SK-N-SH (cell line): Measurements from ENCODE around the gene KCNIP4. TPM values are rescaled to one million over a fixed set of nuclear protein-coding genes. Genes with fewer than 3 reads are reported as not detected.
A peak's percentile ranks its signal among the peaks of the same experiment; 100 is the strongest.

Experiments
- CTCF ChIA-PET: fragments of 300-600, 350-600 bp; formaldehyde crosslinking; extraction: SDS; loops from one replicate; lab custom pipeline; 2021; lab: Yijun Ruan, JAX
- POLR2A ChIA-PET: fragments of 350-600 bp; sonication (Branson Sonifier 250); formaldehyde crosslinking; extraction: SDS; loops from one replicate; lab custom pipeline; 2020; ENCODE audit warnings: antibody characterized with exemption, inconsistent platforms; lab: Yijun Ruan, JAX
- DNase-seq: peaks from one replicate; pipeline ENCODE4 v3.0.0; 2012
- H2AFZ ChIP-seq: fragments of 200-600 bp; sonication (generic); 2 replicates; pipeline ENCODE4 v1.8.1; 2016; ENCODE audit warnings: antibody characterized with exemption, mild to moderate bottlenecking, low read depth
- H3F3A ChIP-seq: fragments of 200-600 bp; sonication (generic); replicated peaks from 2 replicates; pipeline ENCODE3; 2016; ENCODE audit warnings: antibody characterized with exemption, mild to moderate bottlenecking; ENCODE audit not compliant: insufficient read depth
- H3K27ac ChIP-seq, 2 experiments: fragments of 200-500 bp in 1 of 2; fragments of 200-600 bp in 1 of 2; sonication (Bioruptor generic) in 1 of 2; sonication (generic), shearing (Covaris generic) in 1 of 2; 2 replicates each; pipeline versions ENCODE4 v1.5.1 to v1.6.1; 2014 to 2016; ENCODE audit warnings: low read depth in 2 of 2, inconsistent platforms in 1 of 2, low read length in 1 of 2, mild to moderate bottlenecking in 1 of 2, mixed read lengths in 1 of 2
- H3K27me3 ChIP-seq: fragments of 200-600 bp; sonication (generic), shearing (Covaris generic); 2 replicates; pipeline ENCODE4 v1.6.1; 2016; ENCODE audit warnings: mixed run types; ENCODE audit not compliant: insufficient read depth
- H3K36me3 ChIP-seq, 2 experiments: fragments of 200-500 bp in 1 of 2; fragments of 200-600 bp in 1 of 2; sonication (Bioruptor generic) in 1 of 2; sonication (generic) in 1 of 2; replicated peaks in 1 of 2; 2 replicates each; pipeline versions ENCODE3 to v1.5.1; 2014 to 2016; ENCODE audit warnings: low read length in 1 of 2, mild to moderate bottlenecking in 1 of 2; ENCODE audit not compliant: insufficient read depth in 2 of 2, control insufficient read depth in 1 of 2
- H3K4me1 ChIP-seq, 2 experiments: fragments of 200-500 bp in 1 of 2; fragments of 200-600 bp in 1 of 2; sonication (Bioruptor generic) in 1 of 2; sonication (generic), shearing (Covaris generic) in 1 of 2; 2 replicates each; pipeline versions ENCODE4 v1.5.1 to v1.6.1; 2014 to 2016; ENCODE audit warnings: low read depth in 1 of 2, low read length in 1 of 2, mixed run types in 1 of 2; ENCODE audit not compliant: insufficient read depth in 2 of 2, control insufficient read depth in 1 of 2
- H3K4me2 ChIP-seq: fragments of 200-600 bp; sonication (generic), shearing (Covaris generic); 2 replicates; pipeline ENCODE4 v1.6.1; 2017; ENCODE audit warnings: mixed run types
- H3K4me3 ChIP-seq, 2 experiments: fragments of 200-500 bp in 1 of 2; fragments of 200-600 bp in 1 of 2; sonication (Bioruptor generic) in 1 of 2; sonication (generic), shearing (Covaris generic) in 1 of 2; 2 replicates each; pipeline versions ENCODE4 v1.5.1 to v1.8.1; 2014 to 2016; ENCODE audit warnings: low read depth in 2 of 2, inconsistent platforms in 1 of 2, low read length in 1 of 2, mild to moderate bottlenecking in 1 of 2, mixed read lengths in 1 of 2, moderate library complexity in 1 of 2
- H3K79me2 ChIP-seq: fragments of 200-600 bp; sonication (generic); 2 replicates; pipeline ENCODE4 v1.8.1; 2017; ENCODE audit warnings: mild to moderate bottlenecking; ENCODE audit not compliant: insufficient read depth
- H3K9ac ChIP-seq: fragments of 200-600 bp; sonication (generic); 2 replicates; pipeline ENCODE4 v1.6.1; 2017; ENCODE audit warnings: mixed run types
- H3K9me2 ChIP-seq: fragments of 200-600 bp; sonication (generic); 2 replicates; pipeline ENCODE4 v1.6.1; 2017; ENCODE audit warnings: mixed run types
- H3K9me3 ChIP-seq: fragments of 200-600 bp; sonication (generic); 2 replicates; pipeline ENCODE4 v1.6.1; 2017; ENCODE audit warnings: mixed run types, mild to moderate bottlenecking, moderate library complexity
- H4K20me1 ChIP-seq: fragments of 200-600 bp; sonication (generic); 2 replicates; pipeline ENCODE4 v1.6.1; 2017; ENCODE audit warnings: mild to moderate bottlenecking, mixed run types; ENCODE audit not compliant: insufficient read depth
- ELF1 ChIP-seq: IDR thresholded peaks from 2 replicates; pipeline ENCODE4 v1.4.0; 2012
- EP300 ChIP-seq, 2 experiments: IDR thresholded peaks; 2 replicates each; pipeline versions ENCODE4 v1.4.0 to v1.6.1; 2012; ENCODE audit warnings: borderline replicate concordance in 1 of 2, low read depth in 1 of 2, low read length in 1 of 2
- EZH2phosphoT487 ChIP-seq: fragments of 200-600 bp; sonication (generic); IDR thresholded peaks from 2 replicates; pipeline ENCODE4 v1.6.1; 2017; ENCODE audit warnings: low read depth, mixed run types, mild to moderate bottlenecking, antibody characterized with exemption, moderate library complexity, borderline replicate concordance
- FOSL2 ChIP-seq: IDR thresholded peaks from 2 replicates; pipeline ENCODE4 v1.4.0; 2012; ENCODE audit warnings: low read depth, mild to moderate bottlenecking, moderate library complexity, borderline replicate concordance
- FOXJ3 ChIP-seq: sonication (generic); formaldehyde crosslinking; IDR thresholded peaks from 2 replicates; pipeline ENCODE4 v1.5.1; 2020; ENCODE audit warnings: mild to moderate bottlenecking, missing genetic modification reagents
- FOXM1 ChIP-seq: IDR thresholded peaks from 2 replicates; pipeline ENCODE4 v1.4.0; 2012; ENCODE audit warnings: low read depth, mild to moderate bottlenecking
- GABPA ChIP-seq: IDR thresholded peaks from 2 replicates; pipeline ENCODE4 v1.4.0; 2012; ENCODE audit warnings: low read depth, mild to moderate bottlenecking
- JUND ChIP-seq: IDR thresholded peaks from 2 replicates; pipeline ENCODE4 v1.4.0; 2012
- MXI1 ChIP-seq: IDR thresholded peaks from 2 replicates; pipeline ENCODE4 v1.6.1; 2012; ENCODE audit warnings: mild to moderate bottlenecking, low read depth, low read length, improper control_type of control experiment
- POLR2AphosphoS5 ChIP-seq: IDR thresholded peaks from 2 replicates; pipeline ENCODE4 v1.6.1; 2012; ENCODE audit warnings: low read depth, low read length
- RFX5 ChIP-seq: IDR thresholded peaks from 2 replicates; pipeline ENCODE4 v1.6.1; 2012; ENCODE audit warnings: mild to moderate bottlenecking, improper control_type of control experiment, low read length
- RXRA ChIP-seq: IDR thresholded peaks from 2 replicates; pipeline ENCODE4 v1.4.0; 2012; ENCODE audit warnings: low read depth, mild to moderate bottlenecking, borderline replicate concordance
- SIN3A ChIP-seq: IDR thresholded peaks from 2 replicates; pipeline ENCODE4 v1.6.1; 2012; ENCODE audit warnings: low read depth, mild to moderate bottlenecking, low read length, moderate library complexity, borderline replicate concordance
- SMC3 ChIP-seq: IDR thresholded peaks from 2 replicates; pipeline ENCODE4 v1.6.1; 2012; ENCODE audit warnings: low read depth, low read length, improper control_type of control experiment
- TEAD4 ChIP-seq: IDR thresholded peaks from 2 replicates; pipeline ENCODE4 v1.4.0; 2012; ENCODE audit warnings: mild to moderate bottlenecking, borderline replicate concordance; ENCODE audit not compliant: insufficient read depth
- YY1 ChIP-seq: IDR thresholded peaks from 2 replicates; pipeline ENCODE4 v1.4.0; 2012; ENCODE audit warnings: low read depth, mild to moderate bottlenecking
- WGBS: methylation state at CpG from one replicate; pipeline ENCODE4 v1.1.6; 2017; ENCODE audit warnings: low lambda C conversion rate; 5-methylcytosine and 5-hydroxymethylcytosine counted together
- polyA plus RNA-seq, 3 experiments: library from polyadenylated mRNA; depleted of rRNA; stranded (reverse); fragments of >200 nt; gene quantifications; 2 replicates each; pipeline ENCODE4 v1.2.3, GENCODE V29; 2012
- TF ChIP-seq, protein P1 (sequence below): fragments of 150-350 bp; IDR thresholded peaks from 2 replicates; pipeline ENCODE4 v1.6.1; 2017; ENCODE audit warnings: antibody characterized with exemption, low read length, low read depth, borderline replicate concordance
- TF ChIP-seq, protein P2 (sequence below): IDR thresholded peaks from 2 replicates; pipeline ENCODE4 v1.4.0; 2012; ENCODE audit warnings: low read depth

KCNIP4 gene
- polyA plus RNA-seq, 1 of the 3 experiments (the other 2 are of a cell fraction): 0.18 TPM

DNA sequence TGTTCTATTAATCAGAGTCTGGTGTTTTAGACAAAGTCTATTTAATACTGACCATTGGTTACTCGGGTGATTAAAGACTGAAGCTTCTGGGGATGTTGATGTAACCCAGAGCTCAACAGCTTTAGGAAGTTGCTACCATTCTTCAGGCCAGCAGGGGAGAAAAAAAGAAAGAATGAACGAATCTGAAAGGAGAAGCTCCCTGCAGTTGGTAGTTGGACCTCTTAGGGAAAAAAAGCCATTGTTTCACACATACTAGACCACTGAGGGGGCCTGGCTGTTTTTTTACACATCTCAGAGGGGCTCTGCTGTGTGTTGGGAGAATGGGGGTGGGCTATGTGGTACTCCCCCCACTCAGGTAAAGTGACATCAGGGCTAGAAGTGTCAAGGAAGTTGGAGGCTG, 378.9 kb downstream of the KCNIP4 start:
- H3K27me3 ChIP-seq: no peaks in the 10 kb centered on the region
- TF ChIP-seq SMC3: no peak
- TF ChIP-seq, all 33 proteins: peak for 0
- H3K4me1 ChIP-seq: no peaks in the 10 kb centered on the region; a peak in 1 of 4 replicates

DNA sequence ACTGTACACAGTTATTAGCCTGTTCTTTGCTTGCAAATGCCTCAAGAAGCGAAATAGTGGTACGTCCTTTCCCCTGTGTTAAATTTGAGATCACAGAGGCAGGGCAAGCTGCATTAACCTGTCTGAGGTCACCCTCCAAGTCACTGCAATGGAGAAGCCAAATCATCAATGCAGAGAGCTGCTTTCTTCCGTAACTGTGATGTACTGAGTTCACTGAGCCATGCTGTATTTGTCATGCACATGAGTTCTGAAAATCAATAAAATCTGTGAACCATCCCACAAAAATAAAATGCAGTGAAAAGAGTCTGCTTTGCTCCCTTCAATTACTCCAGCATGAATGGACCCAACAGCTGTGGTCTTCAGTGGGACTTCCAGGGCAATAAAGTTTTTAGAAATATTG, 393.5 kb downstream of the KCNIP4 start:
- Histone ChIP-seq H4K20me1 (no peaks in the 10 kb centered on the region), H3K9ac (no peak overlapping the region), H3K9me3 (no peaks in the 10 kb centered on the region), H3F3A (no peaks in the 10 kb centered on the region), H3K9me2 (no peaks in the 10 kb centered on the region), H2AFZ (no peak overlapping the region), H3K36me3 (no peaks in the 10 kb centered on the region), H3K27me3 (no peaks in the 10 kb centered on the region), H3K4me1 (peaks cover 0 to 39% of the 10 kb centered on the region in 2 experiments; a peak in 2 of 4 replicates), H3K79me2 (no peaks in the 10 kb centered on the region), H3K27ac (peak overlapping the region in 1 of 2 experiments; percentile 94; a peak in 2 of 4 replicates), H3K4me2 (no peak overlapping the region), H3K4me3 (no peak overlapping the region)
- CTCF ChIA-PET: interaction anchor here (0.7 kb wide), 1 partner anchor 162 kb away, joined by 3 read pairs; no protein-coding TSS in a partner anchor
- no peak for DNase-seq
- POLR2A ChIA-PET: no interaction called here
- TF ChIP-seq POLR2AphosphoS5 (no peak), MXI1 (no peak), EP300 (IDR thresholded peaks at IDR 0.05; ENCODE audit: borderline replicate concordance in 1 of 2, low read depth in 1 of 2, low read length in 1 of 2) (no peak), FOXM1 (no peak), RXRA (no peak), GABPA (no peak), FOXJ3 (CRISPR knock-in tag) (no peak), ELF1 (no peak), JUND (no peak), FOSL2 (no peak), SIN3A (no peak), YY1 (no peak), EZH2phosphoT487 (no peak), RFX5 (no peak), TEAD4 (no peak)
- TF ChIP-seq, protein P1, sequence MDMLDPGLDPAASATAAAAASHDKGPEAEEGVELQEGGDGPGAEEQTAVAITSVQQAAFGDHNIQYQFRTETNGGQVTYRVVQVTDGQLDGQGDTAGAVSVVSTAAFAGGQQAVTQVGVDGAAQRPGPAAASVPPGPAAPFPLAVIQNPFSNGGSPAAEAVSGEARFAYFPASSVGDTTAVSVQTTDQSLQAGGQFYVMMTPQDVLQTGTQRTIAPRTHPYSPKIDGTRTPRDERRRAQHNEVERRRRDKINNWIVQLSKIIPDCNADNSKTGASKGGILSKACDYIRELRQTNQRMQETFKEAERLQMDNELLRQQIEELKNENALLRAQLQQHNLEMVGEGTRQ: no peak
- TF ChIP-seq, protein P2, sequence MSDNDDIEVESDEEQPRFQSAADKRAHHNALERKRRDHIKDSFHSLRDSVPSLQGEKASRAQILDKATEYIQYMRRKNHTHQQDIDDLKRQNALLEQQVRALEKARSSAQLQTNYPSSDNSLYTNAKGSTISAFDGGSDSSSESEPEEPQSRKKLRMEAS: no peak
- WGBS: 22% methylated on average over 3 of the region's 3 CpGs

More for the DNA sequence above, 378.9 kb downstream of the KCNIP4 start:
- Histone ChIP-seq H3K36me3 (no peaks in the 10 kb centered on the region), H3K4me2 (no peak overlapping the region), H3K9me2 (no peaks in the 10 kb centered on the region), H3K79me2 (no peaks in the 10 kb centered on the region), H3K27ac (no peak overlapping the region), H3K9ac (no peak overlapping the region), H3K4me3 (no peak overlapping the region), H4K20me1 (no peaks in the 10 kb centered on the region), H2AFZ (no peak overlapping the region), H3K9me3 (no peaks in the 10 kb centered on the region), H3F3A (no peaks in the 10 kb centered on the region)
- WGBS: 20% methylated on average over 2 of the region's 2 CpGs
- POLR2A ChIA-PET: no interaction called here
- DNase-seq: no peak
- CTCF ChIA-PET: no interaction called here
